ENCODE results near the gene YBX2. TPM values are rescaled to one million over a fixed set of nuclear protein-coding genes. Genes with fewer than 3 reads are reported as not detected.

Gene YBX2
- total and polyA plus RNA-seq, 10 donors = 0.09 to 0.40 (median 0.16) TPM; not detected in 4

GRCh38 chr17:7293816-7294613, 424 bp downstream of the YBX2 start:
- intact Hi-C loops (cut with DNase I; ENCODE audit: low total_unique reads) = loop anchor here (10.0 kb wide), 1 partner anchor 51 kb away; no protein-coding TSS in a partner anchor
- Histone ChIP-seq H3K27ac (no peak overlapping the region), H3K4me3 (peak overlapping the region in 7 of 8 donors; percentile 20 to 68 (median 38)), H3K9me3 (no peaks in the 10 kb centered on the region), H3K36me3 (no peaks in the 10 kb centered on the region), H3K27me3 (replicated peaks in 1 of 7) (peaks cover 0 to 84% (median 38%) of the 10 kb centered on the region in 7 donors), H3K4me1 (peaks cover 17 to 40% (median 33%) of the 10 kb centered on the region in 6 donors)
- WGBS, 5 donors = 4 to 10% (median 5%) methylated on average over 25 to 75 of the region's 75 CpGs
- DNase-seq = no peak
- TF ChIP-seq POLR2A (IDR thresholded peaks at IDR 0.05) = no peak
- no peak for TF ChIP-seq CTCF (IDR thresholded peaks at IDR 0.05 in 8 of 11, conservative IDR thresholded peaks at IDR 0.05 in 3 of 11)
- no peak for TF ChIP-seq POLR2AphosphoS5 (IDR thresholded peaks at IDR 0.05)

GRCh38 chr17:7293159-7293558, 1.3 kb downstream of the YBX2 start:
- Histone ChIP-seq H3K4me3 (no peak overlapping the region), H3K27me3 (replicated peaks in 1 of 7) (peaks cover 0 to 89% (median 38%) of the 10 kb centered on the region in 7 donors), H3K4me1 (peaks cover 17 to 40% (median 33%) of the 10 kb centered on the region in 6 donors), H3K9me3 (no peaks in the 10 kb centered on the region), H3K36me3 (no peaks in the 10 kb centered on the region), H3K27ac (no peak overlapping the region)
- TF ChIP-seq POLR2AphosphoS5 (IDR thresholded peaks at IDR 0.05) = no peak
- no peak for TF ChIP-seq CTCF (IDR thresholded peaks at IDR 0.05 in 8 of 11, conservative IDR thresholded peaks at IDR 0.05 in 3 of 11)
- no peak for TF ChIP-seq POLR2A (IDR thresholded peaks at IDR 0.05)
- no peak for DNase-seq
- 68 to 86% (median 85%) methylated on average over 9 to 11 of the region's 11 CpGs for WGBS, 5 donors
- intact Hi-C loops (cut with DNase I; ENCODE audit: low total_unique reads) = loop anchor here (10.0 kb wide), 1 partner anchor 52 kb away; no protein-coding TSS in a partner anchor

GRCh38 chr17:7292729-7293128, 1.7 kb downstream of the YBX2 start:
- Histone ChIP-seq H3K4me3 (no peak overlapping the region), H3K9me3 (no peaks in the 10 kb centered on the region), H3K27me3 (replicated peaks in 1 of 7) (peaks cover 0 to 93% (median 38%) of the 10 kb centered on the region in 7 donors), H3K36me3 (no peaks in the 10 kb centered on the region), H3K27ac (no peak overlapping the region), H3K4me1 (peaks cover 17 to 40% (median 33%) of the 10 kb centered on the region in 6 donors)
- intact Hi-C loops (cut with DNase I; ENCODE audit: low total_unique reads) = loop anchor here (10.0 kb wide), 1 partner anchor 52 kb away; no protein-coding TSS in a partner anchor
- WGBS, 5 donors = 35 to 42% (median 40%) methylated on average over 5 to 6 of the region's 6 CpGs
- no peak for TF ChIP-seq POLR2AphosphoS5 (IDR thresholded peaks at IDR 0.05)
- TF ChIP-seq CTCF (IDR thresholded peaks at IDR 0.05 in 8 of 11, conservative IDR thresholded peaks at IDR 0.05 in 3 of 11) = no peak
- TF ChIP-seq POLR2A (IDR thresholded peaks at IDR 0.05) = no peak
- DNase-seq = no peak

GRCh38 chr17:7292194-7292593, 2.2 kb downstream of the YBX2 start:
- H3K27me3 ChIP-seq (replicated peaks in 1 of 7) = peaks cover 0 to 96% (median 38%) of the 10 kb centered on the region in 7 donors
- peaks cover 17 to 40% (median 33%) of the 10 kb centered on the region in 6 donors for H3K4me1 ChIP-seq
- H3K9me3 ChIP-seq = no peaks in the 10 kb centered on the region
- H3K27ac ChIP-seq = no peak overlapping the region
- intact Hi-C loops (cut with DNase I; ENCODE audit: low total_unique reads) = loop anchor here (10.0 kb wide), 1 partner anchor 53 kb away; no protein-coding TSS in a partner anchor
- no peak for DNase-seq
- H3K36me3 ChIP-seq = no peaks in the 10 kb centered on the region
- WGBS, 5 donors = 33 to 95% (median 83%) methylated on average over 1 to 2 of the region's 2 CpGs
- TF ChIP-seq CTCF (IDR thresholded peaks at IDR 0.05 in 8 of 11, conservative IDR thresholded peaks at IDR 0.05 in 3 of 11) (no peak), POLR2A (IDR thresholded peaks at IDR 0.05) (no peak), POLR2AphosphoS5 (IDR thresholded peaks at IDR 0.05) (no peak)
- H3K4me3 ChIP-seq = no peak overlapping the region

Data from spleen (tissue), 11 donors.